GM12892 (cell line): ENCODE measurements around the gene NFILZ.

ENCODE experiments used
- POLR2A ChIP-seq: IDR thresholded peaks from 2 replicates; pipeline ENCODE4 v1.6.1; 2011; ENCODE audit warnings: low read depth, low read length, control low read depth
- POLR2AphosphoS5 ChIP-seq: IDR thresholded peaks from 2 replicates; pipeline ENCODE4 v1.6.1; 2011; ENCODE audit warnings: low read depth, low read length, control low read depth
- TAF1 ChIP-seq: IDR thresholded peaks from 2 replicates; pipeline ENCODE4 v1.6.1; 2011; ENCODE audit warnings: low read depth, mild to moderate bottlenecking, control low read depth, low read length, borderline replicate concordance

- no peak for TF ChIP-seq POLR2A
- no peak for TF ChIP-seq POLR2AphosphoS5
- no peak for TF ChIP-seq TAF1
Measured at GRCh38 chr19:8610936-8611300, 19.5 kb upstream of the NFILZ start.
